ENCODE data around the gene CDK7. TPM values are rescaled to one million over a fixed set of nuclear protein-coding genes. Genes with fewer than 3 reads are reported as not detected.

Gene CDK7
- total and polyA plus RNA-seq, 2 experiments from 2014 or later: 27.8 to 87.5 TPM

DNA sequence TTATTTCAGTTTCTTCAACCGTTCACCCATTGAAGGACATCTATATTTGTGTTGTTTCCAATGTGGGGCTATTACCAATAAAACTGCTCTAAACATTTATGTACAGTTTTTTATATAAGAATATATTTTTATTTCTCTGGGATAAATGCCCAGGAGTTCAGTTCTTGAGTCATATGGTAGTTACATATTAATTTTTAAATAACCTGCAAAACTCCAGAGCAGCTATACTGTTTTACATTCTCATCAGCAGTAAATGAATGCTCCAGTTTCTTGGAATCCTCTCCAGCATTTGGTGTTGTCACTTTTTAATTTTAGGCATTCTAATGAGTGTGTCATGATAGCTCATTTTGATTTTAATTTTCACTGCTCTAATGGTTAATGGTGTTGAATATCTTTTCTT lies 36.2 kb downstream of the CDK7 start:
- no peaks in the 10 kb centered on the region for H3K9me3 ChIP-seq (ENCODE audit: low read depth)
- H3K27ac ChIP-seq: no peak overlapping the region
- no peak overlapping the region for H3K4me3 ChIP-seq
- H3K4me1 ChIP-seq (ENCODE audit: low read depth): no peaks in the 10 kb centered on the region
- TF ChIP-seq, protein P1, sequence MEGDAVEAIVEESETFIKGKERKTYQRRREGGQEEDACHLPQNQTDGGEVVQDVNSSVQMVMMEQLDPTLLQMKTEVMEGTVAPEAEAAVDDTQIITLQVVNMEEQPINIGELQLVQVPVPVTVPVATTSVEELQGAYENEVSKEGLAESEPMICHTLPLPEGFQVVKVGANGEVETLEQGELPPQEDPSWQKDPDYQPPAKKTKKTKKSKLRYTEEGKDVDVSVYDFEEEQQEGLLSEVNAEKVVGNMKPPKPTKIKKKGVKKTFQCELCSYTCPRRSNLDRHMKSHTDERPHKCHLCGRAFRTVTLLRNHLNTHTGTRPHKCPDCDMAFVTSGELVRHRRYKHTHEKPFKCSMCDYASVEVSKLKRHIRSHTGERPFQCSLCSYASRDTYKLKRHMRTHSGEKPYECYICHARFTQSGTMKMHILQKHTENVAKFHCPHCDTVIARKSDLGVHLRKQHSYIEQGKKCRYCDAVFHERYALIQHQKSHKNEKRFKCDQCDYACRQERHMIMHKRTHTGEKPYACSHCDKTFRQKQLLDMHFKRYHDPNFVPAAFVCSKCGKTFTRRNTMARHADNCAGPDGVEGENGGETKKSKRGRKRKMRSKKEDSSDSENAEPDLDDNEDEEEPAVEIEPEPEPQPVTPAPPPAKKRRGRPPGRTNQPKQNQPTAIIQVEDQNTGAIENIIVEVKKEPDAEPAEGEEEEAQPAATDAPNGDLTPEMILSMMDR (IDR thresholded peaks at IDR 0.05; ENCODE audit: low read depth, low read length): no peak
- no peaks in the 10 kb centered on the region for H3K27me3 ChIP-seq
- DNase-seq (ENCODE audit: low read depth in 1 of 2, low spot score in 1 of 2): no peak
- H3K36me3 ChIP-seq: peaks cover 28% of the 10 kb centered on the region

DNA sequence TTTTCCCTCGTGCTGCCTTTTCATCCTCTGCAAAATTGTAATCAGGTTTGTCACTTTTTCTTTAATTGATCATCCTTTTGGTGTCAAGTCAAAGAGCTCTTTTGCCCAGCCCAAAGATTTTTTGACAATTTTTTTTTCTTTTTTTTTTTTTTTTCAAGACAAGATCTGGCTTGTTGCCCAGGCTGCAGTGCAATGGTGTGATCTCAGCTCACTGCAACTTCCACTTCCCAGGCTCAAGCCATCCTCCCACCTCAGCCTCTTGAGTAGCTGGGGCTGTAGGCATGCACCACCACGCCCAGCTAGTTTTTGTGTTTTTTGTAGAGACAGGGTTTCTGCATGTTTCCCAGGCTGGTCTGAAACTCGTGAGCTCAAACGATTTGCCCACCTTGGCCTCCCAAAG lies 36.7 kb downstream of the CDK7 start:
- no peak overlapping the region for H3K4me3 ChIP-seq
- peaks cover 31% of the 10 kb centered on the region for H3K36me3 ChIP-seq
- no peaks in the 10 kb centered on the region for H3K4me1 ChIP-seq (ENCODE audit: low read depth)
- H3K27ac ChIP-seq: no peak overlapping the region
- H3K27me3 ChIP-seq: no peaks in the 10 kb centered on the region
- DNase-seq (ENCODE audit: low read depth in 1 of 2, low spot score in 1 of 2): peak in 1 of 2 donors; percentile 69
- TF ChIP-seq, protein P1 (IDR thresholded peaks at IDR 0.05; ENCODE audit: low read depth, low read length): no peak
- no peaks in the 10 kb centered on the region for H3K9me3 ChIP-seq (ENCODE audit: low read depth)

DNA sequence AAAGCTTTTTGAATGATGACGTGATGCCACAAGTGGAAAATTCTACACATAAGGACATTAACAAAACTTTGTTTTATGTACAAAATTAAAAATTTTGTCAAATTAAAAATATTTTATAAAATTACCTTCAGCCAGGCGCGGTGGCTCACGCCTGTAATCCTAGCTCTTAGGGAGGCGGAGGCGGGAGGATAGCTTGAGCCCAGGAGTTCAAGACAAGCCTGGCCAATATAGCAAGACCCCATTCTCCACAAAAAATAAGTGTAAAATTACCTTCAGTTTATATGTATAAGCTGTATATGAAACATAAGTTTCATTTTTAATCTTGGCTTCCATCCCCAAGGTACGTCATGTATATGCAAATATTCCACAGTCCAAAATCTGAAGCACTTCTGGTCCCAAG lies 40.9 kb downstream of the CDK7 start:
- TF ChIP-seq, protein P1 (IDR thresholded peaks at IDR 0.05; ENCODE audit: low read depth, low read length): no peak
- H3K4me1 ChIP-seq (ENCODE audit: low read depth): no peaks in the 10 kb centered on the region
- no peaks in the 10 kb centered on the region for H3K9me3 ChIP-seq (ENCODE audit: low read depth)
- H3K27ac ChIP-seq: no peak overlapping the region
- no peak overlapping the region for H3K4me3 ChIP-seq
- H3K36me3 ChIP-seq: peaks cover 23% of the 10 kb centered on the region
- H3K27me3 ChIP-seq: no peaks in the 10 kb centered on the region
- no peak for DNase-seq (ENCODE audit: low read depth in 1 of 2, low spot score in 1 of 2)

DNA sequence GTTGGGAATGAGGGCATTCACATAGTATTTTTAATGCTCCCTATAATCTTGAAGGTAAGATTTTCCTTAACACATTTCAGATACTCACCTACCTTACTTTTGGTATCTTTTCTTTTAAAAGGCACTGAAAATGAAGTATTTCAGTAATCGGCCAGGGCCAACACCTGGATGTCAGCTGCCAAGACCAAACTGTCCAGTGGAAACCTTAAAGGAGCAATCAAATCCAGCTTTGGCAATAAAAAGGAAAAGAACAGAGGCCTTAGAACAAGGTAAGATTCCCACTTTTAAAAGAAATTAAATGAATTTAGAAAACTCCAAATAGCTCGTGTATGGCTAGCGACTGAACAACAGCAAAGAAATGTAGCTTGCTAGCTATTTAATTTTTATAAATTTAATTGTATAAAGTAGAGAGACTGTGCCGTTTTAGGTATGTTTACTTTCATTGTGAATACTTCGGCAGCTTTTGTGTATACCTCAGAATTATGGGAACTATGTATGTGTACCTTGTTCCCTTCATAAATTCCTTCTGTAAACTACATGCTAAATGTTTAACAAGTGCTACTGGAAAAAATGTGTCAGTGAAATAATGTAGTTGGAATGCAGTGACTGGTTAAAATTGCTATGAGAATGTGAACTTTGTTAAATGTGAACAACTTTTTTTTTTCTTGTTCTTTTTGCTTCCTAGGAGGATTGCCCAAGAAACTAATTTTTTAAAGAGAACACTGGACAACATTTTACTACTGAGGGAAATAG lies 41.9 kb downstream of the CDK7 start:
- Histone ChIP-seq H3K27ac (no peak overlapping the region), H3K9me3 (ENCODE audit: low read depth) (no peaks in the 10 kb centered on the region), H3K4me3 (no peak overlapping the region), H3K36me3 (peaks cover 23% of the 10 kb centered on the region), H3K4me1 (ENCODE audit: low read depth) (no peaks in the 10 kb centered on the region), H3K27me3 (no peaks in the 10 kb centered on the region)
- DNase-seq (ENCODE audit: low read depth in 1 of 2, low spot score in 1 of 2): peak in 1 of 2 donors; percentile 33
- TF ChIP-seq, protein P1 (IDR thresholded peaks at IDR 0.05; ENCODE audit: low read depth, low read length): no peak

DNA sequence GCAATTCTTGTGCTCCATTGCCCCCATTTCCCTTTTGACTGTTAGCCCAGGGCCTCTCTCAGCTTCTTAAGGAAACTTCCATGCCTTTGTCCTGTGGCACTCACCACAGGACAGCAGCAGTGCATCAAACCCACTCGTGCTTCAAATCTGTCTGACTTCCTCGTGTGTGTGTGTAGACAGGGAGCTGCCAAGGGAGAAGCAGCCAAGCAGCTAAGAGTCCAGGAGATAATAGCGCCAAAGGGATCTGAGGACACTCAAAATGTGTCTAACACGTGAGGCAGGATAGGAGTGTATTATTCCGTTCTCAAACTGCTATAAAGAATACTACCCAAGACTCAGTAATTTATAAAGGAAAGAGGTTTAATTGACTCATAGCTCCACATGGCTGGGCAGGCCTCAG lies 44.8 kb downstream of the CDK7 start:
- peaks cover 8% of the 10 kb centered on the region for H3K36me3 ChIP-seq
- H3K4me1 ChIP-seq (ENCODE audit: low read depth): no peaks in the 10 kb centered on the region
- TF ChIP-seq, protein P1 (IDR thresholded peaks at IDR 0.05; ENCODE audit: low read depth, low read length): no peak

More for the DNA sequence above, 44.8 kb downstream of the CDK7 start:
- H3K9me3 ChIP-seq (ENCODE audit: low read depth): no peaks in the 10 kb centered on the region
- no peak overlapping the region for H3K4me3 ChIP-seq
- no peaks in the 10 kb centered on the region for H3K27me3 ChIP-seq
- H3K27ac ChIP-seq: no peak overlapping the region
- DNase-seq (ENCODE audit: low read depth in 1 of 2, low spot score in 1 of 2): no peak

Data from cardiac muscle cell (in vitro differentiated cells and primary cell).